Fibroblast of lung (primary cell): ENCODE measurements around the gene SLC6A1.

Experiments
- CTCF ChIP-seq, 2 donors: IDR thresholded peaks in 1 of 2; conservative IDR thresholded peaks in 1 of 2; 1 replicate in 1 of 2; 2 replicates in 1 of 2; pipeline ENCODE4 v1.5.1; 2011 to 2012; ENCODE audit warnings: low read length in 2 of 2, control low read depth in 1 of 2, inconsistent platforms in 1 of 2, low read depth in 1 of 2, mild to moderate bottlenecking in 1 of 2
- EZH2 ChIP-seq: IDR thresholded peaks from 2 replicates; pipeline ENCODE4 v1.5.1; 2012; ENCODE audit warnings: low read length, control low read depth, mild to moderate bottlenecking; ENCODE audit errors: missing control alignments

- TF ChIP-seq CTCF (conservative IDR thresholded peaks at IDR 0.05 in 1 of 2, IDR thresholded peaks at IDR 0.05 in 1 of 2; ENCODE audit: low read depth in 1 of 2, low read length in 2 of 2) (no peak), EZH2 (no peak)
These were observed 47.7 kb upstream of the SLC6A1 start for GRCh38 chr3:10944866-10945265.
